ENCODE results near the gene CST9. TPM values are rescaled to one million over a fixed set of nuclear protein-coding genes. Genes with fewer than 3 reads are reported as not detected.

CST9 gene
- total RNA-seq, 1 donor from 2014 or later: not detected

- ATAC-seq (no peak), DNase-seq (no peak)
- no peak overlapping the region for H3K4me3 ChIP-seq
- intact Hi-C loops (cut with DNase I): no loop called here
- no peaks in the 10 kb centered on the region for H3K9me3 ChIP-seq
- H3K27me3 ChIP-seq (ENCODE audit: low read depth): no peaks in the 10 kb centered on the region
- no peak overlapping the region for H3K27ac ChIP-seq
- H3K36me3 ChIP-seq: no peaks in the 10 kb centered on the region
- peaks cover 27% of the 10 kb centered on the region for H3K4me1 ChIP-seq
- no peak for TF ChIP-seq CTCF (IDR thresholded peaks at IDR 0.05)
Observed at GRCh38 chr20:23640671-23641667, 35.3 kb upstream of the CST9 start.

GRCh38 chr20:23640018-23640601, 34.4 kb upstream of the CST9 start:
- no peak overlapping the region for H3K27ac ChIP-seq
- no peak overlapping the region for H3K4me3 ChIP-seq
- H3K36me3 ChIP-seq: no peaks in the 10 kb centered on the region
- peaks cover 35% of the 10 kb centered on the region for H3K4me1 ChIP-seq
- no peaks in the 10 kb centered on the region for H3K27me3 ChIP-seq (ENCODE audit: low read depth)
- DNase-seq (no peak), ATAC-seq (no peak)
- intact Hi-C loops (cut with DNase I): no loop called here
- H3K9me3 ChIP-seq: no peaks in the 10 kb centered on the region
- TF ChIP-seq CTCF (IDR thresholded peaks at IDR 0.05): no peak

GRCh38 chr20:23639490-23639958, 33.8 kb upstream of the CST9 start:
- intact Hi-C loops (cut with DNase I): no loop called here
- Histone ChIP-seq H3K4me3 (no peak overlapping the region), H3K27ac (no peak overlapping the region), H3K36me3 (peaks cover 4% of the 10 kb centered on the region), H3K27me3 (ENCODE audit: low read depth) (no peaks in the 10 kb centered on the region), H3K9me3 (no peaks in the 10 kb centered on the region), H3K4me1 (peaks cover 39% of the 10 kb centered on the region)
- DNase-seq: no peak
- no peak for ATAC-seq
- no peak for TF ChIP-seq CTCF (IDR thresholded peaks at IDR 0.05)

GRCh38 chr20:23638309-23638708, 32.6 kb upstream of the CST9 start:
- intact Hi-C loops (cut with DNase I): no loop called here
- DNase-seq: no peak

More at GRCh38 chr20:23638309-23638708, 32.6 kb upstream of the CST9 start:
- TF ChIP-seq CTCF (IDR thresholded peaks at IDR 0.05): no peak
- H3K36me3 ChIP-seq: peaks cover 16% of the 10 kb centered on the region
- no peak for ATAC-seq
- H3K4me1 ChIP-seq: peaks cover 39% of the 10 kb centered on the region
- no peaks in the 10 kb centered on the region for H3K27me3 ChIP-seq (ENCODE audit: low read depth)
- no peaks in the 10 kb centered on the region for H3K9me3 ChIP-seq
- H3K27ac ChIP-seq: no peak overlapping the region
- H3K4me3 ChIP-seq: no peak overlapping the region

Measured in lower lobe of right lung (tissue), 2 donors.